ENCODE measurements around the gene STAB1.
A peak's percentile ranks its signal among the peaks of the same experiment; 100 is the strongest.

STAB1 gene

DNA sequence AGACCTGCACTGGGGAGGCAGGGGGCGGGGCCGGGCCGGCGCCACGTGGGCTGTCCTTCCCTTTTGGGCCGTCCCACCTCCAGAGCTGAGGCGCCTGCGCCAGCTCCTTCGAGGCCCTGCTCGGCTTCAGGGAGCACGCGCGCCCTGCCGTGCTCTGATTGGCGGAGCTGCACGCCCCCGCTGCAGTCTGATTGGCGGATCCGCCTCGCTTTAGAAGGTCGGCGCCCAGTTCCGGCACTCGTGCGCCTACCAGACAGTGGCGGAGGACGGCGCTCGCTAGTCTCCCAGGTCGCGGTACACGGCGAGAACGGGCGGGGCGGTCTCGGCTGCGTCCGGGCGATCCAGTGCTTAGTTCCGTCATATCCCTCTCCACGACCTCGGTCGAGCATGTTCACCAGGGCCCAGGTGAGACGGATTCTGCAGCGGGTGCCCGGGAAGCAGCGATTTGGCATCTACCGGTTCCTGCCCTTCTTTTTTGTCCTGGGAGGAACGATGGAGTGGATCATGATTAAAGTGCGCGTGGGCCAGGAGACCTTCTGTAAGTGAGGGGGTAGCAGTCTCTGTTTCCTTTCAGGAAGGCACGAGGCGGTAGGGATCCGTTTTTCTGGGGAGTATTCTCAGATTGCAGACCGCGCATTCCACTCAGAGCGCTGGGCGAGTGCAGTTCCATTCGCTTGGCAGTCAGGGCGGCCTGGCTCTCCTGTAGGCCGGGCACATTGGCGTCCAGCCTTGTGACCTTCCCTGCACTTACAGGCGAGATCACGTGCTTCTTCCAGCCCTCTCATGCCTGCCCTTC is 41.4 kb downstream of the STAB1 start, which contains the start of gene UQCC5:
Gene UQCC5 (plus strand): TSS at position 237 of the 796 bp plus-strand sequence. CDS start 151 bp downstream, at position 388.
- DNase-seq (ENCODE audit: low spot score): peak; percentile 97

DNA sequence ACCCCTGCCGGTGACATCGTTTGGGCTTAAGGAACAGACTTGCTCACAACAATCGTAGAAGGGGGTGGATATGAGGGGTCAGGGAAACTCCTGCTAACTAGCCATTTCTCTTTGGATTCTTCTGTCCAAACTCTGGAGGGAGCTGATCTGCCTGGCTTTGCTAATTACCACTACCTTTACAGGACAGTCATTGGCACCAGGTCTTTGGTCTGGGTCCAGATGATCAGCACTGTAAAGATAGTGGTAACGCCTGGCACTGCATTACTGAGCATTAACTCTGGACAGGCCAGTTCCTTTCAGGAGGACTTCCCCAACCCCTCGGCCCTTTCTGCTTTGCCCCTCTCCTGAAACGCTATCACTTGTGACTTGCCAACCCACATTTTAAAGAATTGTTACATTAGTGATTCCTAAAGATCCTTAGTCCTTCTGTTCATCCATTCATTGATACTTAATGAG is 42.1 kb downstream of the STAB1 start:
- DNase-seq (ENCODE audit: low spot score): no peak

DNA sequence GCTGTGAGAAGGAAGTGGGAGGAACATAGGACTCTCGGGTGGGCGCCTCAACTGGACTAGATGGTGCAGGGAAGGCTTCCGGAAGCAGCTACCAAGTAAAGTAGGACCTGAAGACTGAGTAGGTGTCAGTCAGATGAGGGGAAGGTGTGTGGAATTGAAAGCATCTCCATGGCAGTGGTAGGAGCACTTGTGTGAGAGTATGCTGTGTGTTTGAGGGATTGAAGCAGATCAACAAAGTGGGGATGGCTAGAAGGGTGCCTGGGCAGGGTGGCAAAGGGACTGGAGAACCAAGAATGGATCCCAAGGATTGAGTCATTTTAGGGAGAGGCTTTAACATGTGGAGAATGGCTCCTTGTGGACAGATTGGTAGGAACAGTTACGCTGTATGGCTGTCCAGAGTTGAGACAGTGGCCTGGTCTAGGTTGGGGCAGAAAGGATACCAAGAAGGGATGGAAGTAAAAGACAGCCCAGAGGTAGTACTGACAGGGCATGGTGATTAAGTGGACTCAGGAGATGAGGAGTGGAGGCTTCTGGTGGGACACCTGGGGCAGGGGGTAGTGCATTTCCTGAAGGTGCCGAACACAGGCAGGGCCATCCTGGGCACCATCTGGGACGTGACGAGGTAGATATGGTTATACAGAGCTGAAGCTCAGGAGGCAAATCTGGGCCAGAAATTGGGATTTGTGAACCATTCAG is 42.7 kb downstream of the STAB1 start:
- no peak for DNase-seq (ENCODE audit: low spot score)

DNA sequence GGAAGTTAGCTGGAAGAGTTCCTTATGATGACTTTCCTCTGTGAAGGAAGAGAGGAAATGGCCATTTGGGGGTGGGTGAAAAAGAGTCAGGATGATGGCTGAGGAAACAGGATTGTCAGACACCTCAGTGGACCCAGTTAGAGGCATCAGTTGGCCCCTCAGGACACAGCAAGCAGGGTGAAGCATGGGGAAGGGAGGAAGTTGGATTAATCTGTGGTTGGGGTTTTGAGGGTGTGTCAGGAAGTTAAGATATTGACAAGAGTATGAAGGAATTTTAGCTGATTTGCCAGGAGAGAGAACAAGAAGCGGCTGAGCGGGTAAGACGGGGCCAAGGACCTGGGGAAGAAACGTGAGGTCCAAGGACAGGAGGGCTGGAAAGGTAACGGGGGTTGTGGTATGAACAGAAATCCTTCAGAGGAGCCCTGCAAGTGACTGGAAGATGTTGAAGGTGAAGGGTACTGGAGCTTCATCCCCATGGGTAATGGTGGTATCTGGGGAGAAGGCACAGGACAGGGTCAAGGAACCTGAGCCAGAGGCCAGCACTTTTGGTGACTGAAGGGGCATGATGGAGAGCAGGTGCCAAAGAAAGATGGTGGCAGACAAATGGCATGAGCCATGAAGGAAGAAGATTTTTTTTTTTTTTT is 44.0 kb downstream of the STAB1 start:
- DNase-seq (ENCODE audit: low spot score): no peak

DNA sequence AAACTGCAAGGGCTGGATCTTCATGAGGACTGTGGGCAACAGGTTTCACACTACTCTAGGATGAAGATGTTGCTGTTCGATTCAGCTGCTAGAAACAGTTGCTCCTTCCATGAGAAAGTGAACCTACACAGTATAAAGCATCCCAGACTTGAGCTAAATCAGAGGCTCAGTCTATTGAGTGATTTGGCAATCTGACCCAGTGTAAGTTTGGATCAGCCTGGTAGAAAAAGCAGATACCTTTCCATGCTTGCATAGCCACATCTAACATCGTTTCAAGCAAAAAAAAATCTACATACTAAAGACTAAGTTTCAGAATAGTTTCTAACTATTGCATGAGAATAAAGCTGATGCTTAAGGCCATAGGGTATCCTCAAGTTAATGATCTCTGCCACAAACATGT is 45.9 kb downstream of the STAB1 start:
- no peak for DNase-seq (ENCODE audit: low spot score)

DNA sequence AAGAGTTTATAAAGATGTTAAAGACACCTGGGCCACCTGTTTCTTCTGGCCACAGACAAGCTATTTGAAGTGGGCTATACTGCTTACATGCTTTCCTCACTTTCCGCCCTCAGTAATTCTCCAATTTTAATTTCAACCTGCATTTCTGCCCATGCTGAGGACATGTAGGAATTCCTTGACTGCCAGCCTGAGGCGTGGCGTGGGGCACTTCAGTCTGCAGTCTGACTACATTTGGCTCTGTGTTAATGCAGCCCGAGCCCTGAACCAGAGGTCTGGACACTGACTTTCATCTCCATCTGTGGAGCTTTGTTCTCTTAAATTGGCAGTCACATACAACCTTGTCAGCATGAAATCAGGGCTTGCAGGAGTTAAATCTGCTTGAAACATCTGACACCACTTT is 49.8 kb downstream of the STAB1 start:
- no peak for DNase-seq (ENCODE audit: low spot score)

DNA sequence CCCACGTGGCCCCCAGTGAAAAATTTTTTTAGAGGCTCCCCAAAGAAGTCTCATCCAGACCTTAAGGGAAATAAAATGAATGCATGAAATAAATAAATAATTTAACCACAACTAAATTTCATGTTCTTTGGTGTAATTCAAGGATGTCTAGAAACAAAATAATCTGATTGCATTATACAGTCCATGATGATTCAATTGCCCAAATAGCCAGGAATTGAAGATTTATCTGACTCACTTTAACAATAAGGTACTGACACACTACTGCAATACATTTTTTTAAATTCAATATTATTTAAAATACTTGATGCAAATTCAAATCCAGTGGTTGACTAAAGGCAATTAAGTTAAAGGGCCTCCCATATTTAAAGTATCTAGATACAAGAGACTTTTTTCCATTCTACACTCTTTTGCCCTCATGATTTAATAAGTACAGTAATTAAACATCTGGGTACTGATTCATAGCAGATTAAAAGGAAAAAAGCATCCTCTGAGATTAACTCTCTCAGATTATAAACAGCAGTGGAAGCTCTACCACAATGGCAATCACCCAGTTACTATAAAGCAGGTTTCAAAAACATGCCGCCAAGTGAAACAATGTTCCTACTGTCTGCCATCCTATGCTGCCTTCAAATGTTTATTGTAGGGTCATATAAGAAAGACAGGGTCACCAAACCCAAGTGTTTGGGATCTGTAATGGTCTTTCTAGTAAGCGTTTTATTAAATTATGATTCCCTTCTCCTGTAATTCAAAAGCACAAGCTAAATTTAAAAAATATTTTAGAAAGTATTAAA is 51.2 kb downstream of the STAB1 start:
- no peak for DNase-seq (ENCODE audit: low spot score)

DNA sequence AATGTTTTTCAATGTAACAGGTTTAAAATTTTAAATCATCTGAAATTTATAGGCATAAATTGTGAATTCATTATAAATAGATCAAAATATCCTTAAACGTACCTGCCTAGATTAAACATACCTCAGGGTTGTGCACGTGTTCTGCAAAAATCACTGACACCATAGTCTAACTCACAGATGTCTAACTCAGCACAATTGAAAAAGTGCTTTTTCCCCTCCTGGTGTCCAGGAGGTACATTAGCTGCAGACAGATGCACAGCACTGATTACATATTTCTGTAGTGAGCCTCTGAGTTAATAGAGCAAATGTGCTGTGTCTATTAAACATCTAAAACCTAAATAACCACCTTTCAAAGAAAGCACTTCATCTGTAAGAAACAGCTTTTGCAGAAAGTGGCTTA is 52.0 kb downstream of the STAB1 start:
- DNase-seq (ENCODE audit: low spot score): no peak

DNA sequence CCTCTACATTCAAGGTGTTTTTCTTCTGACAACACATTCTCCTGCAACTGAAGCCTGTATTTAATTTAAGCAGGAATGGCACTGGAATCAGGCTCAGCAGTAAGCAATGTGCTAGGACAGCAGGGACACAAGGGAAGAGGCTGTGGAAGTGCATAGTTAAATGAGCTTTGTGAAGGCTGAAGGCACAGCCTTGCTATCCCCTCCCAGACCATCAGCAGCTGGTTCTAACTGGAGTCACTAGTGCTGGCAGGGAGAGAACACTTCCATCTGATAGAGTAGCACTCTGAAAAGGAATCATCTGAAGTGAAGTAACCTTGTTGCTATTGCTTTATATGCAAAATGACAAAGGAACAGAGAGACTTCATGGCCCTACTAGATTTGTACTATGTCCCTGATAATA is 56.0 kb downstream of the STAB1 start:
- DNase-seq (ENCODE audit: low spot score): no peak

DNA sequence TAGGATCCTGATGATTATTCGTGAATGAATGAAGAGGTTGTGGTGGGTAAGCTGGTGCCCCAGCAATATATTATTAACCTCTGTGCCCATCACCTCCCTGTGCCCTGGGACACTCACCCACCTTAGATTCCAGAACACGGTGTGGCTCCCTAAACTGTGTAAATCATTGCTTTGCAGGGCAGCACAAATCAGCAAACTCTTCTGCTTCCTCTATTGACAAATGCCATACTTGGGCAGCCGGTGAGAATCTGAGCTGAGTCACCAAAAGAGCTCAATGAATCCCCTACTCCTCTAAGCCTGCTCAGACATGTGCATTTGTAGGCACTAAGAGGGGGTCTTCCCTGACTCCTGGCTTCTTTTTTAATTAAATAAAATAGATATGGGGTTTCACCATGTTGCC is 57.0 kb downstream of the STAB1 start:
- DNase-seq (ENCODE audit: low spot score): no peak

DNA sequence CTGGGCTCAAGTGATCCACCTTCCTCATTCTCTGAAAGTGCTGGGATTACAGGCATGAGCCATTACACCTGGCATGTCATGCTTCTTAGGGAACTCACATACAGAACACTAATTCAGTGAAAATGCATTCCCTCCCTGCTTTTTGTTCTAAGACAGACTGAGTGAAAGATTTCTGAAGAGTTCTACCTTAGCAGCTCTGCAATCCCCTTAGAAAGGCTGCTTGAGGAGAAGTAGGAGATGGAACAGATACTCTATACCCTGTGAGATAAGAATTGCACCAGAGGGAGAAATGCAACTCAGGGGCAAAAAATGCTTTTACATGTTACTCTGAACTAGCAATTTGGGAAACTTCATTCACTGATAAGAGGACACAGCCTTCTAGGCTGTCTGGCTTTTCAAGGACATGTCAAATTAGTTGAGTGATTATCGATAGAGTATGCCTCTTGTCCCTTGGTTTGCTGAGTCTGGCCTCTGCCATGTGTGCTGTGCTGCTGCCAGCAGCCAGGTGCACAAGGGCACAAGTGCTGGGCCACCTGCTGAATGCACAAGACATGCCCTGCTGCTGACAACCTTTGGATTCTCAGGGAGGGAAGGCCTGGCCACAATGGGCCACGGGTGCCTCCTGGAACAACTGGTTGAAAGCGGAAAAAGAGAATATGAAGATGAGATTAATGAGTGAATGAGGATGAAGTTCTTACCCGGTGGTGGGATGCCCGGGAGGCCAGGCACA is 59.1 kb downstream of the STAB1 start:
- no peak for DNase-seq (ENCODE audit: low spot score)

DNA sequence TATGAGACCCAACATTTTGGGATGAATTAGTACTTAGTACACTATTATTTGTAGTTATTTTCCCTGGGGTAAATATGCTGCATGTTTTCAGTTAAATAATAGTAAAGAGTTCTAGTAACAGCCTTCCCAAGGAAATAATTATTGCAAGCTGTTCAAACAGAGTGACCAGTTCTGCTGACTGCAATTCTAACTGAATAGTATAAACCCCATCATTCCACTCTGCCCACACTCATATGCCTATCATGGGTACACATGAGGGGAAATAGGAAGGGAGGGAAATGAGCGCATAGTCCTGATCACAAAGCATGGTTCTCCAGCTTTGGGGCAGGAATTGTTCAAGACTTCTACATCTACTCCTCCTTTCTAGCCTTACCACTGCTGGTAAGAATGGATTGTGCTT is 59.9 kb downstream of the STAB1 start:
- DNase-seq (ENCODE audit: low spot score): no peak

DNA sequence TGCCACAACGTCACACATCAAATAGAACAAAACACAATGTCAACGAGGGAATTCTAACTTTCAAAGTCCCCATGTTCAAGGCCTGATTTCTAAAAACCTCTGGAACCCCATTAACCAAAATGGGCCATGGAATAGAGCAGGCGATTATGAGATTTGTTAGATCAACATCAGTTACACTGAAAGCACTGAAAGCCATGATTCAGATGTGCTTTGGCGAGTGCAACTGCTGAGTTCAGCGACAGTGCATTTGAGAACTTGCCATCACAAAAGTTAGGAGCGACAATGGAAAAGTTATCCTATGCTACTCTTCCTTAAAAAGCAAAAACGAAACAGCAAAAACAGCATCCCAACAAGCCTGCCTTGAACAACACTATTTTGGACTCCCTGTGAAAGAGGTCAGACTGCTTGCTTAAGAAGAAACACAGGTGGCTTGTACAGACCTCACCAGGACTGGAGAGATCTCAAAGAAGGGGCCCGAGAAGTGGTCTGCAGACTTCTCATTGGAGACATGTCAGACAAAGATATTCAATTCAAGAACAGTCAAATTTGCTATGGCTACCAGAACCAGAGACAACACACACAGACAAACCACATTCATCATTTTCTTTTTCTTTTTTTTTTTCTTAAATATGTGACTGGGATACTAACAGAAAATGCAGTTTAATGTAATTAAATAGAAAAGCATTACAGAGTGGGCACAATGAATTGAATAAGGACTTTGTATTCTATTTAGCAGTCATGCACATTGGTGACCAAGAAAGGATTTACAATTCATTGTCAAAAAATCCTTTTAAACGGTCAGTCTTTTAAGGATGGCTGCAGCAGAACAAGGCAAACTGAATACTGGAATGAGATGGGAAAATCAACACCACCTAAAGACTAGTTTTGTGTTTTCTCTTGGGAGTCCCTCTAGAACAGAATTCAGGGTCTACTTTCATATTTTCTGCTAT is 62.1 kb downstream of the STAB1 start:
- no peak for DNase-seq (ENCODE audit: low spot score)

DNA sequence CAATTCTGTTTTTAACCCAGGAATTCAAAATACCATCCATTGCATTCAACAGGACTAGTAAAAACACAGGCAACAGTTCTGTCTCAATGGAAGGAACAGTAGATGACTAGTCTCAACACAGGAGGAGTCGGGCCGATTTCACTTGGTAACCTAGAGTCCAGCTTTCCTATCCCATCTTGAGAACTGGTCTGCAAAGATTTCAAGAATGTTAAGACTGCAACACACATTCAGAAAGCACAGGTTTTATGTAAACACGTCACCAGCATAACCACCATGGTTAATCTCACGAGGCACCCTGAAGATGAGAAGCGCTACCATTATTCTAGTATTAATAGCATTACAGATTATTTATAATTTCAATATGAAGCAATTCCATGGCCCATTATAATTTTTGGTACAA is 63.3 kb downstream of the STAB1 start:
- no peak for DNase-seq (ENCODE audit: low spot score)

DNA sequence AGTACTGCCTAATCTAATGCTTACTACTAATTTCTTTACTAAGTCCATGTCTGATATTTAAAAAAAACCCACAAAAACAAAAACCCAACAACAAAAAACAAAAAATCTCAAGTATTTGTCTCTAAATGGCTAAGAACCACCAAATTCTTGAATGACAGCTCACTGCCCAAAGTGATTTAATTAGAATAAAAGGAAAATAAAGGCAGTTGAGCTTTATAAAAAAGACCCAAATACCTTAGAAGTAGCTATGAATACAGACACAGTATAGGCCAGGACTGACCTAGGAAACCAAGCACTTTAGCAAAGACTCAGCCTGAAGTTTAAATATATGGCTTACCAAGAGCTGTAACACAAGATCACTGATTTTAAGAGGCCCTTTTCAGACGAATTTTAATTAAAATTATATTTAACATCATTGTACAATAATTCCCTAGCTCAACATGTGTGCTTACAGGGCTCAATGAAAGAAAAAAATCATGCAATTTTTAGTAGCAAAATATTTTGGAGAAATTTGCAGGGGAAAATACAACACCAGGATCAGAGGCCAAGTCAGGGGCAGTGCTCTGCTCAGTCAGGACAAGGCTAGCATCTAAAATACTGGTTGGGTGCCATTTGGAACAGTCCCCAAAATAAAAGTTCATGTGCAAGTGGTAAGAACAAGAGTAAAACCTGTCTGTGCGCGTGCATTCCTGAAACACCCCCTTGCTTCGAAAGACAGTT is 66.0 kb downstream of the STAB1 start:
- no peak for DNase-seq (ENCODE audit: low spot score)

DNA sequence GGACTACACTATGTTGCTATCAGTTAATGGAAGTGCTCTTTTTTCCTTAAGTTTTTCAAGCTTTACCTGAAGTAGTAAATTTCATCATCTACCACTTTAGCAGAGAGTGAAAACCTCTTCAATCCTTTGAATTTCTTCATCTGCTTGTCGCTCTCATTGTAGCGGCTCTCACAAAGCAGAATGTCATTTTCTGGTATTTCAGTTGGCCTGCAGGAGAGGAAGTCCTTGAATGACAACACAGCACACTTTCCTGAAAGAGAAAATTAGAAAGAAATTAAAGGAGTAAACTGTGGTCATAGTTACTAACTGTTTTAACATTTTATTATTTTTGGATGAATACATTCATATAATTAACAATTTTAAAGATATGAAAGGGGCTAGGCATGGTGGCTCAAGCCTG is 68.8 kb downstream of the STAB1 start:
- no peak for DNase-seq (ENCODE audit: low spot score)

DNA sequence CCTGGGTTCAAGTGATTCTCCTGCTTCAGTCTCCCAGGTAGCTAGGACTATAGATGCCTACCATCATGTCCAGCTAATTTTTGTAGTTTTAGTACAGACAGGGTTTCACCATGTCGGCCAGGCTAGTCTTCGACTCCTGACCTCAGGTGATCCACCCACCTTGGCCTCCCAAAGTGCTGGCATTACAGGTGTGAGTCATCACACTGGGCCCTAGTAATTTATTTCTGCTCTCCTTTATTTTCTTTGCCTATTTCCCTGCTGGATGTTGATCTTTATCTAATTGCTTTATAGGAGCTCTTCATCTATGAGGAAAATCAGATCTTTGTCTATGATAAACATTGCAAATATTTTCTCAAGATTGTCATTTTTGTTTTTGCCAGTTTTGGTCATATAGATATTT is 72.9 kb downstream of the STAB1 start:
- DNase-seq (ENCODE audit: low spot score): no peak

DNA sequence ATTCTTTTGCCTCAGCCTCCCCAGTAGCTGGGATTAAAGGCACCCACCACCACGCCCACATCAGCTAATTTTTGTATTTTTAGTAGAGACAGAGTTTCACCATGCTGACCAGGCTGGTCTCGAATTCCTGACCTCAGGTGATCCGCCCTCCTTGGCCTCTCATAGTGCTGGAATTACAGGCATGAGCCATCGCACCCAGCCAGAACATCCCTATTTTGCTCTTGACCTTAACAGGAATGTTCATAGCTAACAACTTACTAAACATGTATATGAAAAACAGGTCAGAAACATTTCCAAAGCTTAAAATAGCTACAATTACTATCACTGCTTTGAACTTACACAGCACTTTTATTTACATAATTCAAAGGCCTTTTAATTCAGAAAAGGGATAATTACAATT is 74.9 kb downstream of the STAB1 start:
- DNase-seq (ENCODE audit: low spot score): no peak

DNA sequence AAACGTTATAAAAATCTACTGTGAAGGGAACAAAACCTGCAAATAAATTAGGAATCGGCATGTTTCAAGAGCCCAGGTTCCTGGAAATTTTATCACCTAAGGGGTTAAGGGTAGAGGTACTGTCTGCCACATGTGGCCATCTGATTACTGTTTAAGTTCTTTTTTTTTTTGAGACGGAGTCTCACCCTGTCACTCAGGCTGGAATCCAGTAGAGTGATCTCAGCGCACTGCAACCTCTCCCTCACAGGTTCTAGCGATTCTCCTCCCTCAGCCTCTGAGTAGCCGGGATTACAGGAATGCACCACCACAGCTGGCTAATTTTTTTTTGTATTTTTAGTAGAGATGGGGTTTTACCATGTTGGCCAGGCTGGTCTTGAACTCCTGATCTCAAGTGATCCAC is 77.1 kb downstream of the STAB1 start:
- no peak for DNase-seq (ENCODE audit: low spot score)
